ENCODE measurements around the gene NPAS3.
A peak's percentile ranks its signal among the peaks of the same experiment; 100 is the strongest.

Gene NPAS3

GRCh38 chr14:33788161-33788560 is 849.5 kb downstream of the NPAS3 start:
- Histone ChIP-seq H3K27me3 (peaks cover 0 to 4% (median 0%) of the 10 kb centered on the region in 11 experiments; a peak in 3 of 22 replicates), H3K4me2 (no peak overlapping the region), H3K9ac (no peak overlapping the region), H3K9me3 (replicated peaks in 1 of 11) (no peaks in the 10 kb centered on the region), H4K20me1 (no peaks in the 10 kb centered on the region), H3K4me1 (peaks cover 4 to 8% (median 6%) of the 10 kb centered on the region in 10 experiments; a peak in 16 of 20 replicates), H3K36me3 (no peaks in the 10 kb centered on the region), H3K4me3 (no peak overlapping the region), H3K27ac (no peak overlapping the region)
- TF ChIP-seq Cebpa-rat (IDR thresholded peaks at IDR 0.05): no peak

GRCh38 chr14:33790996-33791395 is 852.3 kb downstream of the NPAS3 start:
- Histone ChIP-seq H3K9me3 (replicated peaks in 1 of 11) (no peaks in the 10 kb centered on the region), H3K27ac (no peak overlapping the region), H3K27me3 (peaks cover 0 to 10% (median 0%) of the 10 kb centered on the region in 11 experiments; a peak in 3 of 22 replicates), H3K4me3 (no peak overlapping the region), H3K4me2 (peak overlapping the region; percentile 28 to 69 (median 48); a peak in 20 of 22 replicates), H3K36me3 (no peaks in the 10 kb centered on the region), H3K9ac (no peak overlapping the region), H4K20me1 (no peaks in the 10 kb centered on the region), H3K4me1 (peaks cover 4 to 8% (median 6%) of the 10 kb centered on the region in 10 experiments; a peak in 16 of 20 replicates)
- TF ChIP-seq Cebpa-rat (IDR thresholded peaks at IDR 0.05): no peak

- no peak overlapping the region for H3K27ac ChIP-seq
Measured at GRCh38 chr14:33792009-33792719, 853.5 kb downstream of the NPAS3 start.

GRCh38 chr14:33792720-33793368 is 854.2 kb downstream of the NPAS3 start:
- H4K20me1 ChIP-seq: no peaks in the 10 kb centered on the region
- H3K27me3 ChIP-seq: peaks cover 0 to 10% (median 0%) of the 10 kb centered on the region in 11 experiments; a peak in 3 of 22 replicates
- H3K9ac ChIP-seq: no peak overlapping the region
- H3K4me1 ChIP-seq: peaks cover 4 to 8% (median 6%) of the 10 kb centered on the region in 10 experiments; a peak in 16 of 20 replicates
- H3K9me3 ChIP-seq (replicated peaks in 1 of 11): no peaks in the 10 kb centered on the region
- TF ChIP-seq Cebpa-rat (IDR thresholded peaks at IDR 0.05): no peak
- H3K27ac ChIP-seq: no peak overlapping the region
- no peak overlapping the region for H3K4me3 ChIP-seq
- no peaks in the 10 kb centered on the region for H3K36me3 ChIP-seq
- peak overlapping the region in 4 of 11 experiments; percentile 21 to 50 (median 38); a peak in 6 of 22 replicates for H3K4me2 ChIP-seq

More at GRCh38 chr14:33792009-33792719, 853.5 kb downstream of the NPAS3 start:
- no peak for TF ChIP-seq Cebpa-rat (IDR thresholded peaks at IDR 0.05)
- Histone ChIP-seq H3K4me2 (no peak overlapping the region), H3K4me1 (peaks cover 4 to 8% (median 6%) of the 10 kb centered on the region in 10 experiments; a peak in 16 of 20 replicates), H3K9ac (no peak overlapping the region), H3K27me3 (peaks cover 0 to 10% (median 0%) of the 10 kb centered on the region in 11 experiments; a peak in 3 of 22 replicates), H3K36me3 (no peaks in the 10 kb centered on the region), H4K20me1 (no peaks in the 10 kb centered on the region), H3K9me3 (replicated peaks in 1 of 11) (no peaks in the 10 kb centered on the region), H3K4me3 (no peak overlapping the region)

GRCh38 chr14:33793398-33794110 is 854.9 kb downstream of the NPAS3 start:
- Histone ChIP-seq H3K9me3 (replicated peaks in 1 of 11) (no peaks in the 10 kb centered on the region), H4K20me1 (no peaks in the 10 kb centered on the region), H3K4me1 (peaks cover 4 to 8% (median 6%) of the 10 kb centered on the region in 10 experiments; a peak in 16 of 20 replicates), H3K4me3 (no peak overlapping the region), H3K27ac (no peak overlapping the region), H3K27me3 (peaks cover 0 to 10% (median 0%) of the 10 kb centered on the region in 11 experiments; a peak in 3 of 22 replicates), H3K9ac (no peak overlapping the region), H3K4me2 (no peak overlapping the region), H3K36me3 (no peaks in the 10 kb centered on the region)
- no peak for TF ChIP-seq Cebpa-rat (IDR thresholded peaks at IDR 0.05)

- H4K20me1 ChIP-seq: no peaks in the 10 kb centered on the region
- no peaks in the 10 kb centered on the region for H3K36me3 ChIP-seq
- no peak overlapping the region for H3K9ac ChIP-seq
- no peak overlapping the region for H3K27ac ChIP-seq
- H3K4me1 ChIP-seq: peaks cover 4 to 8% (median 6%) of the 10 kb centered on the region in 10 experiments; a peak in 16 of 20 replicates
- TF ChIP-seq Cebpa-rat (IDR thresholded peaks at IDR 0.05): no peak
- H3K27me3 ChIP-seq: peaks cover 0 to 10% (median 0%) of the 10 kb centered on the region in 11 experiments; a peak in 3 of 22 replicates
- H3K4me2 ChIP-seq: no peak overlapping the region
- no peak overlapping the region for H3K4me3 ChIP-seq
- H3K9me3 ChIP-seq (replicated peaks in 1 of 11): peaks cover 2 to 7% (median 6%) of the 10 kb centered on the region in 11 experiments; a peak in 16 of 22 replicates
Measured at GRCh38 chr14:33794791-33795305, 856.2 kb downstream of the NPAS3 start.

- Histone ChIP-seq H4K20me1 (no peaks in the 10 kb centered on the region), H3K4me2 (no peak overlapping the region), H3K27ac (no peak overlapping the region), H3K27me3 (peaks cover 0 to 10% (median 0%) of the 10 kb centered on the region in 11 experiments; a peak in 3 of 22 replicates), H3K9ac (no peak overlapping the region), H3K4me1 (peaks cover 0 to 1% (median under 1%) of the 10 kb centered on the region in 10 experiments; a peak in 8 of 20 replicates), H3K36me3 (no peaks in the 10 kb centered on the region), H3K9me3 (replicated peaks in 1 of 11) (peaks cover 5 to 17% (median 15%) of the 10 kb centered on the region in 11 experiments; a peak in 17 of 22 replicates), H3K4me3 (no peak overlapping the region)
- no peak for TF ChIP-seq Cebpa-rat (IDR thresholded peaks at IDR 0.05)
Measured at GRCh38 chr14:33796356-33796755, 857.7 kb downstream of the NPAS3 start.

- Histone ChIP-seq H3K4me1 (no peaks in the 10 kb centered on the region), H3K36me3 (no peaks in the 10 kb centered on the region), H3K4me3 (no peak overlapping the region), H3K27me3 (no peaks in the 10 kb centered on the region), H3K4me2 (no peak overlapping the region), H3K9ac (no peak overlapping the region), H3K9me3 (replicated peaks in 1 of 11) (peaks cover 5 to 17% (median 15%) of the 10 kb centered on the region in 11 experiments; a peak in 17 of 22 replicates), H3K27ac (no peak overlapping the region), H4K20me1 (no peaks in the 10 kb centered on the region)
- no peak for TF ChIP-seq Cebpa-rat (IDR thresholded peaks at IDR 0.05)
Measured at GRCh38 chr14:33799705-33800570, 861.3 kb downstream of the NPAS3 start.

Data from BLaER1 treated with 17β-estradiol and CSF1 and Interleukin-3, amounts not matched to agents 10 nM and 100 nM (cell line).